IPS-18a (cell line): ENCODE results near the gene TLL2.

Experiments used
- H3K27ac ChIP-seq: one replicate; pipeline ENCODE4 v1.5.1; 2013; ENCODE audit warnings: low read length
- H3K27me3 ChIP-seq: one replicate; pipeline ENCODE4 v1.6.1; 2013; ENCODE audit warnings: mild to moderate bottlenecking, low read length; ENCODE audit not compliant: control insufficient read depth, insufficient read depth
- H3K36me3 ChIP-seq: one replicate; pipeline ENCODE4 v1.6.1; 2013; ENCODE audit warnings: low read depth, low read length; ENCODE audit not compliant: control insufficient read depth
- H3K4me1 ChIP-seq: one replicate; pipeline ENCODE4 v1.6.1; 2013; ENCODE audit warnings: low read depth, low read length; ENCODE audit not compliant: control insufficient read depth
- H3K4me3 ChIP-seq: one replicate; pipeline ENCODE4 v1.5.1; 2013; ENCODE audit warnings: low read length
- H3K9ac ChIP-seq: one replicate; pipeline ENCODE4 v1.6.1; 2013; ENCODE audit warnings: mild to moderate bottlenecking, low read length, moderate library complexity
- H3K9me3 ChIP-seq: one replicate; pipeline ENCODE4 v1.6.1; 2013; ENCODE audit warnings: low read depth, low read length; ENCODE audit not compliant: control insufficient read depth

TLL2 gene

DNA sequence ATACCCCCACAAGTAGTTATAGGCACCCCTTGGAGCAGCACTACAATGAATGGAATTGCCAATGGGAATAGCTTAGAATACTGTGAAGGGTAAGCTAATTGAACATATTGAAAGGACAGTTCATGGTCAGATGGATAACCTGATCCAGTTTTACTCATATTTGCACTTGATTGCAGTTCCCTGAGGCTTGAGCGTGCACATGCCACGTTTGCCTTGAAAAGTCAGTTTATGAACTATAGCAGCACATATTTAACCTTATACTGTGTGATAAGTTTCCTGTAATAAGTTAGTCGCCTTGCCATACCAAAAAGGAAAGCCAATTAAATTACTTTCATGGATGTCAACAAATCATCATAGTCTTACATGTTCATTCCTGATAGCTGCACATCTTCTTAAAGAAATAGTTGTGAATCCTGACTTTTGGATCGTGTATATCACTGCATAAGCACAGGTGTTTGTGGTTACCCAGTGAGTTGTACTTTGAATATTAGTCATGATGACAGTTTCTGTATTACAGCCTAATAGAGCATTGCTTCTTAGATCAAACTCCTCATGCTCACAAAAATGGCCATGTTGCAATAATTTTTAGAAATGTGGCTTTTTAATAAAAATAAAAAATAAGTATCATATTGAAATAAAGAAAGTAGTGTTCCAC is 187.9 kb downstream of the TLL2 start:
- H3K9ac ChIP-seq, result no peak overlapping the region
- no peaks in the 10 kb centered on the region for H3K9me3 ChIP-seq
- no peaks in the 10 kb centered on the region for H3K36me3 ChIP-seq
- no peak overlapping the region for H3K4me3 ChIP-seq
- H3K4me1 ChIP-seq, result no peaks in the 10 kb centered on the region
- no peaks in the 10 kb centered on the region for H3K27me3 ChIP-seq
- H3K27ac ChIP-seq, result no peak overlapping the region

DNA sequence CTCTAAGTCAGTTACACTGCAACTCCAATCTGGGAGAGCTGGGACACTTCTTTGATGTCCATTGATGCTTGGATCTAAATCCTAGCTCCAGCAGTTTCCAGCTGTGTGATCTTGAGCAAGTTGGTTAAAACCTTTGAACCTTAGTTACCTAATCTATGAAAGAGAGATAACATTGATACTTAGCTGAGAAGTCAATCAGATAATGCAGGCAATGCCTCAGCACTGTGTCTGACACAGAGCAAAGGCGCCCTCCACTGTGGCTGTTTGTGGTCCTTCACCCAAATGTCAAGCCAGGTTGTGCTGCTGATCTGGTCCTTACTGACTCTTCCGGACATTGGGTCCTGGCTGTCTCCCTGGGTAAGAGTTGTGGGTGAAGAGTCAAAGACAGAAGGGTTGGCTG is 189.3 kb downstream of the TLL2 start:
- Histone ChIP-seq H3K9ac (no peak overlapping the region), H3K4me3 (no peak overlapping the region), H3K27ac (no peak overlapping the region), H3K27me3 (no peaks in the 10 kb centered on the region), H3K36me3 (no peaks in the 10 kb centered on the region), H3K4me1 (no peaks in the 10 kb centered on the region), H3K9me3 (no peaks in the 10 kb centered on the region)

DNA sequence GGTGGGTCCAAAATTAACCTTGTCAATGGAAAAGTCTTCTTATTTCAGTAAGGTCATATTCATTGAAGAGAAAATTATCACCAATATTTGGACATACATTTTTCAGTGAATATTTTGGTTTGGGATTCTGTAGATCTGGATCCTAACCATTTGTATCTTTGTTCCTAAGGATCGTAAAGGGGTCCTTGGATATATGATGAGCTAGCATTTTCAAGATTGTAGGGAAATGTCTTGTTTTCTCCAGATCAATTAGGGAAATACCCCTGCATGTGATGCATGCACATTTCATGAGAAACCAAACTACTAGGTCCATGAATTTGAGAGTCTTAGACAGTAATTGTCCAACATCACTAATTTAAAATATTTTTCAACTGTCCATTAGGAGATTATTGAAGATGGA is 191.5 kb downstream of the TLL2 start:
- no peak overlapping the region for H3K27ac ChIP-seq
- H3K36me3 ChIP-seq, result no peaks in the 10 kb centered on the region
- no peaks in the 10 kb centered on the region for H3K27me3 ChIP-seq
- H3K4me1 ChIP-seq, result no peaks in the 10 kb centered on the region
- no peak overlapping the region for H3K4me3 ChIP-seq
- H3K9me3 ChIP-seq, result no peaks in the 10 kb centered on the region
- H3K9ac ChIP-seq, result no peak overlapping the region

DNA sequence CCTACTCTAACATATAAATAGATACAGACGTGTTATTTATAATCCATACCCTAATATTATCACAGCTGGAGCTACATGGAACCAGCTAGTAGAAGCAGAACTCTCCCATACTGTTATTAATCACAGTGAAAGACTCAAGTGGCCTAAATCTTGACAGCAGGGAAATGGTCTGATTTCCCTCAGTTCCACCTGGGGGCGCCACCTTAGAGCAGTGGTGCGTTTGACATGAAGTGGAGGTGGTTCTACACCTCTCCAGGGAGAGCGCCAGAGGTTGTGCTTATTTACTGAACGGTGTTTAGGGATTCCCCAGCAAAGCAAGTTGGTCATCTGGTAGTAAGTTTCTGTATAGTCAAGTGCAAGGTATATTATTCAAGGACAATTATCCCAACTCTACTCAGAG is 191.9 kb downstream of the TLL2 start:
- Histone ChIP-seq H3K4me3 (no peak overlapping the region), H3K9me3 (no peaks in the 10 kb centered on the region), H3K27me3 (no peaks in the 10 kb centered on the region), H3K36me3 (no peaks in the 10 kb centered on the region), H3K9ac (no peak overlapping the region), H3K27ac (no peak overlapping the region), H3K4me1 (no peaks in the 10 kb centered on the region)

DNA sequence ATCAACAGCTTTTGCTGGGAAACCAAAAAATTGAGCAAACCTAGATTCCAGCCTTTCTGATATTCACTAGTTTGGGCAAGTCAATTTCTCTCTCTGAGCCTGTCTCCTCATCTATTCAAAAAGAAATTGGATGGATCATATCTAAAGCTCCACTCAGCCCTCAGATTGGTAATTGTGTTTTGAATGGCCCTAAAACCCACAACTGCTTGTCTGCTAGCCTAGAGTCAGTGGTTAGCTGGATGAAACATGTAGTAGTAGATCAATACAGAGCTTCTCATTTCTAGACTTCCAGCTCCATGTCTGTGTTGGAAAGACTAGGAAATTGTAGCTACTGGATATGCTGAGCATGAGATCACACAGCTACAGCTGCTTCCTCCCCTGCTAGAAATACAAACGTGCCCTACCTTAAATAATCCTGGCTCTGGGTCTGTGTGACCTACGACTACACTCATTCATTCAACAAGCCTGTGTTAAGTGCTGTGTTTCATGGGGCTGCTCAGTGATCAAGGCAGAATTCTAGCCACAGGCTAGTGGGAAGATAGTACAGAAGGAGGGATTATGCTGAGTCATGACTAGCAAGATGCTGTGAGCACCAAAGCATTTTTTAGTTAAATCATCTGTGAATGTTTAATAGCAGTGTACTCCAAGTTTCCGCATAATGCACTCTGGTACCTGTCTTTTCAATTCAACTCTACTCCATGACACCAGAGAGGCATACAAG is 193.8 kb downstream of the TLL2 start:
- no peak overlapping the region for H3K9ac ChIP-seq
- no peak overlapping the region for H3K4me3 ChIP-seq
- H3K36me3 ChIP-seq, result no peaks in the 10 kb centered on the region
- H3K27me3 ChIP-seq, result no peaks in the 10 kb centered on the region
- H3K9me3 ChIP-seq, result no peaks in the 10 kb centered on the region
- no peak overlapping the region for H3K27ac ChIP-seq
- peaks cover 4% of the 10 kb centered on the region for H3K4me1 ChIP-seq

DNA sequence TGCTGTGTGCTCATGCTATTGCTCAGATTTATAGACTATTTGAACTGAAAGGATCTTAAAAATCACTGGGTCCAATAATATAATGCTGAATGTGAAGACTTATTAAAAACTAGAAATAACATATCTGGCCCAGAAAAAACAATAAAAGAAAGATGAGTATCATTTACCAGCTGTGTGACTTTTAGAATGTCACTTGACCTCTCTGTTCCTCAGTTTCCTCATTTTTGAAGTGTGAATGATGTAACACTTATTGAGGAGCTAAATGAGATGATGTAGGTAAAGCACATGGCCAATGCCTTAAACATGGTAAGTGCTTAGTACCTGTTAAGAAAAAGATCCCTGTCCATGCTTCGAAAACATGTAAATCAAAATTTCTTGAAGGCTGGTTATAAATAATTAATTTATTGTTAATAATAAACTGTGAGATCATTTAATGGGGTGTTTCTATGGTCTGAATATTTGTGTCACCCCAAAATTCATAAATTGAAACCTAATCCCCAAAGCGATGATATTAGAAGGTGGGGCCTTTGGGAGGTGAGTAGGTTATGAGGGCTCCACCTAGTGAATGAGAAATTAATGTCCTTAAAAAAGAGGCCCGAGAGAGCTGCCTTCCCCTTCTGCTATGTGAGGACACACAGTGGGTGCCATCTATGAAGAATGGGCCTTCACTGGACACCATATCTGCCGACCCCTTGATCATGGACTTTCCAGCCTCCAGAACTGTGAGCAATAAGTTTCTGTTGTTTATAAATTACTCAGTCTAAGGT is 196.5 kb downstream of the TLL2 start:
- Histone ChIP-seq H3K27me3 (no peaks in the 10 kb centered on the region), H3K9ac (no peak overlapping the region), H3K4me3 (no peak overlapping the region), H3K27ac (no peak overlapping the region), H3K4me1 (peaks cover 7% of the 10 kb centered on the region), H3K9me3 (no peaks in the 10 kb centered on the region), H3K36me3 (no peaks in the 10 kb centered on the region)
